Kidney epithelial cell (primary cell): ENCODE data around the gene ABCC6. TPM values are rescaled to one million over a fixed set of nuclear protein-coding genes. Genes with fewer than 3 reads are reported as not detected.

Source experiments
- DNase-seq: peaks from one replicate; pipeline ENCODE4 v3.0.0-alpha.2; 2010; ENCODE audit warnings: low read depth
- H3K27me3 ChIP-seq: 2 replicates; pipeline ENCODE4 v1.6.0; 2011; ENCODE audit warnings: low read length; ENCODE audit not compliant: control insufficient read depth, insufficient read depth
- H3K36me3 ChIP-seq: 2 replicates; pipeline ENCODE4 v1.5.1; 2011; ENCODE audit warnings: low read length; ENCODE audit not compliant: control insufficient read depth, insufficient read depth
- H3K4me3 ChIP-seq: 2 replicates; pipeline ENCODE4 v1.5.1; 2011; ENCODE audit warnings: low read depth, mild to moderate bottlenecking, control low read depth, low read length
- total RNA-seq: library from RNA; depleted of rRNA; stranded (reverse); fragments of >200 nt; gene quantifications from 2 replicates; pipeline ENCODE4 v1.2.3, GENCODE V29; 2015
- TF ChIP-seq, protein P1 (sequence below): IDR thresholded peaks from 2 replicates; pipeline ENCODE4 v1.5.1; 2011; ENCODE audit warnings: mild to moderate bottlenecking, moderate library complexity, low read length, control low read depth, inconsistent platforms; ENCODE audit not compliant: insufficient read depth, poor library complexity, severe bottlenecking

The ABCC6 gene
- total RNA-seq, 1 donor from 2014 or later = 1.5 TPM

DNA sequence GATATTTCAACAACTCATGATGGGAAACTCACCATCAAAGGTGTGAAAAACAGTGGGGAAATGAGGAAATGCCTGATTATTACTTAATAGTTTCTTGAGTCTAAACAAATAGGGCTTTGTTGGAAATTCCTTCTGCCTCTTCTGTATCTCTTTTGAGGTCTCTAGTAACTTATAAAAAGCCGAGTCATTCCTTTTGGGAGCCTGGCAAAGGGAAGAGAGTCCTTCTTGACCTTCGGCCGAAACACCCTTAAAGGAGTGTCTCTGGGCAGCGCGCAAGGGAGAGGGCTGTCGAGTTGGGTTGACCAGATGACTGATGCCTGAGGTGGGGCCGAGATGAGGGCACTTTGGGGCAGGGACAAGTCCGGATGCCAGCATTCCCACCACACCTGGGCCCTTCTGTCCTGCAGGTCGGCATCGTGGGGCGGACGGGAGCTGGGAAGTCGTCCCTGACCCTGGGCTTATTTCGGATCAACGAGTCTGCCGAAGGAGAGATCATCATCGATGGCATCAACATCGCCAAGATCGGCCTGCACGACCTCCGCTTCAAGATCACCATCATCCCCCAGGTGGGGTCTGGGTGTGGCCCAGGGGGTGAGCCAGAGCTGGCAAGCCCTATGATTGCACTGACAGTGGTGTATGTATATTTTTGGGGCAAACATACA lies 89.2 kb downstream of the ABCC6 start:
- H3K36me3 ChIP-seq = peaks cover 1% of the 10 kb centered on the region
- no peak overlapping the region for H3K4me3 ChIP-seq
- TF ChIP-seq, protein P1, sequence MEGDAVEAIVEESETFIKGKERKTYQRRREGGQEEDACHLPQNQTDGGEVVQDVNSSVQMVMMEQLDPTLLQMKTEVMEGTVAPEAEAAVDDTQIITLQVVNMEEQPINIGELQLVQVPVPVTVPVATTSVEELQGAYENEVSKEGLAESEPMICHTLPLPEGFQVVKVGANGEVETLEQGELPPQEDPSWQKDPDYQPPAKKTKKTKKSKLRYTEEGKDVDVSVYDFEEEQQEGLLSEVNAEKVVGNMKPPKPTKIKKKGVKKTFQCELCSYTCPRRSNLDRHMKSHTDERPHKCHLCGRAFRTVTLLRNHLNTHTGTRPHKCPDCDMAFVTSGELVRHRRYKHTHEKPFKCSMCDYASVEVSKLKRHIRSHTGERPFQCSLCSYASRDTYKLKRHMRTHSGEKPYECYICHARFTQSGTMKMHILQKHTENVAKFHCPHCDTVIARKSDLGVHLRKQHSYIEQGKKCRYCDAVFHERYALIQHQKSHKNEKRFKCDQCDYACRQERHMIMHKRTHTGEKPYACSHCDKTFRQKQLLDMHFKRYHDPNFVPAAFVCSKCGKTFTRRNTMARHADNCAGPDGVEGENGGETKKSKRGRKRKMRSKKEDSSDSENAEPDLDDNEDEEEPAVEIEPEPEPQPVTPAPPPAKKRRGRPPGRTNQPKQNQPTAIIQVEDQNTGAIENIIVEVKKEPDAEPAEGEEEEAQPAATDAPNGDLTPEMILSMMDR = no peak
- no peak for DNase-seq
- H3K27me3 ChIP-seq = no peaks in the 10 kb centered on the region

DNA sequence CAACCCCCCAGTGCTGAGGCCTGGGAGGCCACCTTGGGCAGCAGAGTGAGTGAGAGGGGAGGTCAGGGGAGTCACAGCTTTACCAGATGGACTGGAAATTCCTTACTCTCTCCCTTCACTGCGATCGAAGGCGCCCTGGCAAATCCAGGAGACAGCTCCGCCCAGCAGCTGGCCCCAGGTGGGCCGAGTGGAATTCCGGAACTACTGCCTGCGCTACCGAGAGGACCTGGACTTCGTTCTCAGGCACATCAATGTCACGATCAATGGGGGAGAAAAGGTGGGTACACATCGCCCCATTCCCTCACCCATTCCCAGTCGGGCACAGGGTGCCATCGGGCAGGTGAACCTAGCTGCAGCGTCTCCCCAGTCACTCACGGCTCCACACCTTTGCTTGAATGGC lies 91.6 kb downstream of the ABCC6 start:
- Histone ChIP-seq H3K27me3 (no peaks in the 10 kb centered on the region), H3K4me3 (no peak overlapping the region), H3K36me3 (peaks cover 1% of the 10 kb centered on the region)
- TF ChIP-seq, protein P1 = no peak
- no peak for DNase-seq

DNA sequence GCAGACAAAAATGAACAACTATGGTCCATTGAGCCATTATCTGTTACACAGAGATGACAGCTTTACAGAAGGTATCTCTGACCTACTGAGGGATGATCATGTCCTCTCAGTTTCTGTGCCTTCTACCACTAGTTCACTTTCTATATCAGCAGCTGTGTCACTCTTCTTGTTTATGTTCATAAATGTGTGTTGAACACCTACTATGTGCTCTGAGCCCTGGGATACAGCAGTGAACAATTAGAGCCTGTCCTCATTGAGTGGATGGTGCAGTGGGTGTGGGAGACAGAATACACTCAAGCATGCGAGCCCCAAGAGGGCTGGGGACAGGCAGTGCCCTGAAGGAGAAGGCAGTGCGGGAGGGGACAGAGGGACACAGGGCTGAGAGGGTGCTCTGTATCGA lies 92.1 kb downstream of the ABCC6 start:
- H3K36me3 ChIP-seq = peaks cover 1% of the 10 kb centered on the region

DNA sequence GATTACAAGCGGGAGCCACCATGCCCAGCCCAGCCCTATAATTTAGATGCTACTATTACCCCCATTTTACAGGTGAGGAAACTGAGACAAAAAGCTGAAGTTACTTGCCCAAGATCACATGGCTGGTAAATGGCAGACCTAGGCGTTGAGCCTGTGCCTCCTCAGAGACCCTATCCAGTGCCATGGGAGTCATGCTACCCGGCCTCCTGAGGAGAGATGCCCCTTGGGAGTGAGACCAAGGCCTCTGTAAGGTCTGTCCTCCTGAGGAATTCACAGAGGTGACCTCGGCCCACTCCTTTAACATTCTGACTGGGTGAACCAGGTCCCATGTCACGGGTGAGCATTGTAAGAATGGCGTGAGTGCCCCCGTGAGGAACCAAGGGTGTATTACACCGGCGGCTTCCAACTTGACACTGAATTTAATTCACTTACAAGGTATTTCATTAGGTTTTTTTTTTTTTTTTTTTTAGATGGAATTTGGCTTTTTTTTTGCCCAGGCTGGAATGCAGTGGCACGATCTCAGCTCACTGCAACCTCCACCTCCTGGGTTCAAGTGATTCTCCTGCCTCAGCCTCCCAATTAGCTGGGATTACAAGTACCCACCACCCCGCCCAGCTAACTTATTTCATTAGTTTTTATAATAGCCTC lies 95.7 kb downstream of the ABCC6 start:
- no peaks in the 10 kb centered on the region for H3K27me3 ChIP-seq
- peaks cover 4% of the 10 kb centered on the region for H3K36me3 ChIP-seq
- no peak overlapping the region for H3K4me3 ChIP-seq
- TF ChIP-seq, protein P1 = peak; percentile 82
- no peak for DNase-seq

More for the DNA sequence above, 92.1 kb downstream of the ABCC6 start:
- no peak for DNase-seq
- no peak overlapping the region for H3K4me3 ChIP-seq
- TF ChIP-seq, protein P1 = no peak
- H3K27me3 ChIP-seq = no peaks in the 10 kb centered on the region

DNA sequence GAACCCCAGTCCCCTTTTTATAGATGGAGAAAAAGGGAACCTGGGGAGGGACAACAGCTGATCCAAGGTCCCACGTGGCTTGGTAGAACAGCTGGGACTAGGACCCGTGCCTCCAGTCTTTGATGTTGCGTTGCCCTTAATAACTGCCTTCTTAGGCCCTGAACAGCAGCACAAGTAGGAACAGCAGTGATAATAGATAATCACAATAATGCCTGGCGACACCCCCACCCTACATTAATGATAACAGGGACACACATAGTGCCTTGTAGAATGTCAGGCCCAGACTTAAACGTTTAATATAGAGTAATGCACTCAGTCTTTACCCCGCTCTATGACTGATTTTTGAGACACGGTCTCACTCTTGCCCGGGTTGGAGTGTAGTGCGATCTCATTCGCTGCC lies 96.4 kb downstream of the ABCC6 start:
- Histone ChIP-seq H3K36me3 (peaks cover 4% of the 10 kb centered on the region), H3K27me3 (no peaks in the 10 kb centered on the region), H3K4me3 (no peak overlapping the region)
- no peak for DNase-seq
- TF ChIP-seq, protein P1 = no peak

DNA sequence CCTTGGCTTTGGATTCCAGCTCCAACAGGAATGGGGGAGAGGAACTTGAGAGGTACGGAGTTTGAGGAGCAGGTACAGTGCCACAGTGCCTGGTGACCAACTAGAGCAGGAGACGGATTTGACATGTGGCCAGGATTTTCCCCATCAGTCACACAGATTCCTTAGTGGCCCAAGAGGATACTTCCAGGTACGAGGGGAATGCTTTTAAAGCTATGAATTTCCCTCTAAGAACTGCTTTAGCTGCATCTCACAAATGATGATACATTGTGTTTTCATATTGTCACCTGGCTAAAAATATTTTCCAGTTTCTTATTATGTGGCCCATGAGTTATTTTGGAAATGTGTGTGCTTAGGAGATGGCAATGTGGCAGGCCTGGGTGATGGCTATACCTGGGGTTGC lies 98.3 kb downstream of the ABCC6 start:
- TF ChIP-seq, protein P1 = no peak
- Histone ChIP-seq H3K27me3 (no peaks in the 10 kb centered on the region), H3K36me3 (peaks cover 4% of the 10 kb centered on the region), H3K4me3 (no peak overlapping the region)
- DNase-seq = no peak
